Midbrain (tissue), 1 donor: Measurements from ENCODE around the gene CDK5.

Experiments
- DNase-seq: peaks from one replicate; lab custom pipeline; 2025; lab: John Stamatoyannopoulos, UW

Gene CDK5

DNA sequence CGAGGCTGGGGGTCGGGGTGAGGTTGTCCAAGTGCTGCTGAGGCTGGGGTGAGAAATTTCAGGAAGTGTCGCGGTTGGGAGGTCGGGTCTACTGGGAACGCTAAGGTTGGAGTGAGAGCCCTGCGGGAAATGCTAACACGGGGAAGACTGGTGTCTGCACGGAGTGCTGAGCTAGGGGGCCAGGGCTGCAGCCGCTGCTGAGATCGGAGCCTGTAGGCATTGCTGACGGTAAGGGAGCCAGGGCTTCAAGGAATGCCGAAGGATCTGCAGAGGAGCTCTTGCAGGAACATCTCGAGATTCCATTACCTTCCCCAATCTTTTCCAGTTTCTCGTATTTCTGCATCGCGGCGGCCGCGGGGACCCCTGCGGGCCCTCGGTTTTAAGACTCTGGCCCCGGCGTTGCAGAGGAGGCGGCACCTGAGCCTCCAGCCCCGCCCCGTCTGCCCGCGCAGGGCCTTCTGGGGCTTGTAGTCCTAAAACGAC is at the start of gene CDK5:
CDK5 (minus strand) TSS at position 392 of the 483 bp plus-strand sequence; CDS start at position 343, 49 bp downstream.
- DNase-seq, result no peak

DNA sequence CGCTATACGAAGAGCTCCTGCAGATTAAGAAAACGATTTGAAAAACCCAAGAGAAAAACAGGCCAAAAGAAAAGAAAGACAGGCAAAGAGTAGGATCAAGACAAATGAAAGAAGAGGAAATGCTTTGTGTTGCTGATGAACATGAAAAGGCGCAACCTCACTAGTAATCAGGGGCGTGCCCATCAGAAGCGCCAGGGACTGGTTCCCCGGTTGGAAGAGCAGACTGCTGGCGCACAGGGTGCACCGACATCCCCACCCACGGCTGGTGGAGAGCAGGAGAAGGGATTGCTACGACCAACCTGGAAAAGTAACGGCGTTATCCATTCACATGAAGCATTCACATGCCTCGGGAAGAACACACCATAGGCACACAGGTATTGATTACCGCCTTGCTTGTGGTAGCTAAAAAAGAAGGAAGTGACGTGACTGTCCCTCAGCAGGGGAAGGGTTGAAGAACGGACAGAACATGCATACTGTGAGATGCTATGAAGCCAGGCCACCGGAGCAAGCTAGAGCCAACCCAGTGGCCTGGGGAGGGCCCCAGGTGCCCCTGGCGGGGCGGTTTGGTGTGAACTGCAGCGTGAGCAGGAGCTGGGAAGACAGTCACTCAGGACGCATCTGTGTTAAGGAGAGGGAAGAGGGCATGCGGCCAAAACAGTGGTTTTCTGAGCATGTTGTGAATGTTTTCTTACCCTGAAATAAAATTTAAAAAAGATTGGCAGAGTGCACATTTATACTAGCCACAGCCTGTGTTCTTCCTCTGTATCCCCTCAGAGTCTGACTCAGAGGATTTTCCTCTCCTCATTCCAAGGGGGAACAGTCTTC is 46.9 kb upstream of the CDK5 start:
- no peak for DNase-seq

DNA sequence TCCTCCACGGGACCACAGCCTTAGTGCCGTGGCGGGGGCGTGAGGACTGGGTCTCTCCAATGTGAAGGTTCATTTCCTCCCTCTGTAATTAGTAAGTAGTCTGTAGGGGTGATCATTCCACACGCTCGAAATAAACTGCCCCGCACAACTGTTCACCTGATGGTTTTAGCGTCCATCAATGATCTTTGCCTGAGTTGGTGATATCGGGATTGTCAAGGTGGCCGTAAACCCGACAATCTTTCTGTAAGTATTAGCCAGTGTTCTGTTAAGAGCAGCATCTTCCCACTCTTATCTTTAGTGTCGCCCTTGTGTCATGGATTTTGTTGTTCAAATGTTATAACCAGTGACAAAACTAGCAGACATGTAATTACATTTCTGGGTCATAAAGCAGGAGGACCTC is 46.3 kb upstream of the CDK5 start:
- DNase-seq, result no peak

DNA sequence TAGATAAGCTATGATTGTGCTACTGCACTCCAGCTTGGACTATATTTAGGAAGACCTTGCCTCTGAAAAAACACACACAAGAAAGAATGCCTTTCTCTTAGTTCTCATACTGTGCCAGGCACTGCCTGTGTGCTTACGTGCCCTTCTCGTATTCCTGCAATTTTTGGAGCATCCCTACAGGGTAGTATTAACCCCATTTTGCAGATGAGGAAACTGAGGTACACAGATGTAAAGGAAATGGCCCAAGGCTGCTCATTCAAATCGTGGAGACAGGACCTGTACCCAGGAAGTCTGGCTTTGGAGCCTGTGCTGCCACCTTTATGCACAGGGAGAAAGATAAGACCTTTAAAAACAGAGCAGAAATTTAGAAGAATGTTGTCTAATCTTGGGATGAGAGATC is 45.3 kb upstream of the CDK5 start:
- DNase-seq, result no peak

DNA sequence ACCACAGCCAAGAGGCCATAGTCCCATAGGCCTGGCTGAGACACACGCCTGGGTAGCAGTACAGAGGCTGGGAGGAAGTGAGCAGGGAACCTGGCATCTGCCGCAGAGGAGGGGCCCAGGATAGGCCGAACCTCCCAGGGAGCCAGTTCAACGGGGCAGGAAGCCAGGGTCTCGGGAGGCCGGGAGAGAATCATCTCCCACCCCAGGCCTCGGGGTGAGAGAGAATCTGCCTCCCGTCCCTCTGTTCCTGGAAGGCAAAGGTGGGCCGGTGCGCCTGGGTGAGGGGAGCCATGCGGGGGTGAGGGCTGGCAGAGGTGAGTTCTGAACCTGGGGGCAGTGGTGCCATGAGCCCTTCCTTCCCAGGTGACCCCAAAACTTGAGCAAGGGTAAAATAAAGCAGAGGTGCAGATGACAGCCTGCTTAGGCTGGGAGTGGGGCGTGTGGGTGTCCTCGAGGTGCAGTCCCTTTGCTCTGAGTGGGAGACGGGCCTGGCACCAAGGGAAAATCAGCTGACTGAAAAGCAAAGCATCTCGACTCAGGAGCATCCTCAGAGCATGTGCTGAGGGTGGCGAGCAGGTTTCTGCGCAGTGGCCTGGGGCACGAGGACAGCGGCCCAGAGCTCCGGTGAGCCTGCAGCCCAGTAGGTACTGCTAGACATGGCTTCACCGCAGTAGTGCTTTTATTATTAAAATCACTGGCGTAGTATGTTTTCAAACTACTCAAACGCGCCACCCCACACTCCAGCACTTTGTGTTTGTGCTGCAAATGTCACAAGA is 44.1 kb upstream of the CDK5 start:
- no peak for DNase-seq

DNA sequence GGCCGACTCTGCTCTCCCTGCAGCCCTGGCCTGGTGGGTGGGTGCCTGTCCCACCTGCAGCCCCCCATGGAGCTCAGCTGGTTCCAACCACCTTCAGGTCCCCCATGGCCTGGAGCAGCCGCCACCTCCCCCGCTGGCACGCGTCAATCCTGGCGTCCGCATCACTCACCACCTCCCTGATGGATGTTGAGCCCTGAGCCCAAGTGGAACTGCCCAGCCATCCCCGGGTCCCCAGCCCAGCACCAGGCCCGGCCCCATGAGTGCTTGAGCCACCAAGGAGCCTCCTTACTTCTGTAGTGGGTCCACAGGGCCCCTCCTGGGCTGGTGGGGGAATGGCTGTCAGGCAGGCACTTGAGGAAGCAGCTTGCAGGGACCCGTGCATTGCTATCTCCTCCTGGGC is 43.2 kb upstream of the CDK5 start:
- DNase-seq, result no peak

DNA sequence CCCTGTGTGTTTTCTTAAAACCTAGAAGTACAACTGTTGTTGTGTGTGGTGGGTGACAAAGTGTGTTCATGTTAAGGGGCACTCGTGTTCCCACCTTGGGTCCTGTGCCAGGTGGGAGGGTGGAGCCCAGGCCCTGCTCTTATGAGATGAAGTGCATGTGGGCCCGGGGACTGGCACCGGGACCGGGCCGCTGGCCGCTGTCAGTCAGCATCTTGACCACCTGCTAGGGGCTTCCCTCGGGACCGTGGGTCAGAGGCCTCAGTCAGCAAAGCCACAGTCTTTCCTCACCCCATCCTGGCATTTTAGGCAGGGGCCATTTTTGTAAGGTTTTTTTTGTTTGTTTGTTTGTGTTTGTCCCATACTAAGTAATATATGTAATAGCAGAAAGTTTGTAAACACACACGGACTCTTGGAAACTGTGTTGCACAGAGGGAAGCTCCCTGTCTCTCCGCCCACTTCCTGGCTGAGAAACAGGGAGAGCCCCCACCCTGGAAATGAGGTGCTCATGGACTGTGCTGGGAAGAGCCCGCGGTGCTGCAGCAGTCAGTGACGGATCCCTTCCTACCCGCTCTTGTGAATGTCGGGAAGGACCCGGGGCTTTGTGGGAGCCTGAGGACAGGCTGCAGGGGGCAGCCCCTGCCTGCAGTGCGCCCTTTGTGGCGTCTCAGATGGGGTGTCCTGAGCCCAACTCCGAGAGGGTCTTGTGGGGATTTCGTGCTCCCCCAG is 42.0 kb upstream of the CDK5 start:
- no peak for DNase-seq

DNA sequence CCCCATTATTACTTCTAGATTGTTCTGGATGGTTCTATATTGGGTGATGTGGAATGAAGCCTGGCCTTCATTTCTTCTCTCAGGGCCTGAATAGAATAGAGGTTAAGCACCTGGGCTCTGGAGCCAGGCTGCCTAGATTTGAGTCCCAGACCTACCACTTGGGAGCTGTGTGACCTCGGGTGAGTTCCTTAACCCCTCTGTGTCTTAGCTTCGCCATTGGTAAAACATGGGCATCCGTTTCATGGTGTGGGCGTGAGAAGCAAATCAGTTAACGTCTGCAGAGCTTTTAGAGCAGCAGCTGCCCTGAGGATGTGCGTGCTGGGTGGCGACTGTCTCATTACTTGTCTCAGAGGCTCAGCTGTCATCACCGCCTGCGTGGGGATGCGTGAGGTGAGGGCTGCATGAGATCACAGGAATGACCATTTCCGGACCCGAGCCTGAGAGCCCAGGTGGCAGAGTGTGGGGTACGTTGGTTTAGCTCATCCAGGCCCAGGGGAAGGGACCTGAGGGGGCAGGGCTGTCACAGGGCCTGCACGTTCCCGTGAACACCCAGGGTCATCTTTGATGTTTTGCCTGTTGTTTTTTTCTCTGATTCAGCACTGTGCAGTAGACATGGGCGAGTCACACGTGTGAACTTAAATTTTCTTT is 38.3 kb upstream of the CDK5 start:
- DNase-seq, result no peak

DNA sequence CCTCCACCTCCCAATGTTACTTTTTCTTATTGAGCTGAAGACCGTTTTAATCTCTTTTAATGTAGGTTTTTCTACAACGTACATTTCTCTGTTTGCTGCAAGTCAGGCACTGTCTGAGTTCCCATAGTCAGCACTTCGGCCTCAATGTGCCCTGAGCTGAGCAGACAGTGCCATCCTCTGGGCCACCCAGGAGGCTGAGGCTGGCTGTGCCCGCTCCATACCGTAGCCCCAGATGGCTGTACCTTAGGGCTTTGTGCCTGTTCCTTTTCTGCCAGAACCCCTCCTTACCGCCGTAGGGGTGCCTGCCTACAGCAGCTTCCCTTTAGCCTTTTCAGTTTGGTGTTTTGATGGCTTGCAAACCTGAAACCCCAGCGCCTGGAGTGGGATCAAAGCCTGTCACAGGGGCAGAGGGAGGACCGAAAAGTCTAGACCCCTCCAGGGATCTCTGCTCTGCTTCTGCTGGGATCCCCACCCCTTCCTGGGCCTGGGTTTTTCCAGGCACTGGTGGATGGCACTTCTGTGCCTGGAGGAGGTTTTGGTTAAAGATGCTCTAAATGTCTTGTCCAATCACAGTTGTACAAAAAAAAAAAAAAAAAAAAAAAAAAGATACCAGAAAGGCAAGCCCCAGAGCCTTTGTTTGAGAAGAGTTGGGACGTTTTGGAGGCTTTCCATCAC is 37.6 kb upstream of the CDK5 start:
- DNase-seq, result no peak

DNA sequence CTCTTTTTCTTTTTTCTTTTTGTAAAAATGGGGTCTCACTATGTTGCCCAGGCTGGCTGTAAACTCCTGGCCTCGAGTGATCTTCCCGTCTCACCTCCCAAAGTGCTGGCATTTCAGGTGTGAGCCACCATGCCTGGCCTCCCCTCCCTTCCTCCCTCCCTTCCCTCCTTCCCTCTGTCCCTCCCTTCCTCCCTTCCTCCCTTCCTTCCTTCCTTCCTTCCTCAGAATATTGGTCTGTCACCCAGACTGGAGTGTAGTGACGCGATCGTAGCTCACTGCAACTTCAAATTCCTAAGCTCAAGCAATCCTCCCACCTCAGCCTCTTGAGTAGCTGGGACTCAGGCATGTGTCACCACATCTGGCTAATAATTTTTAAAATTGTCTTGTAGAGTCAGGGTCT is 37.0 kb upstream of the CDK5 start:
- DNase-seq, result no peak

DNA sequence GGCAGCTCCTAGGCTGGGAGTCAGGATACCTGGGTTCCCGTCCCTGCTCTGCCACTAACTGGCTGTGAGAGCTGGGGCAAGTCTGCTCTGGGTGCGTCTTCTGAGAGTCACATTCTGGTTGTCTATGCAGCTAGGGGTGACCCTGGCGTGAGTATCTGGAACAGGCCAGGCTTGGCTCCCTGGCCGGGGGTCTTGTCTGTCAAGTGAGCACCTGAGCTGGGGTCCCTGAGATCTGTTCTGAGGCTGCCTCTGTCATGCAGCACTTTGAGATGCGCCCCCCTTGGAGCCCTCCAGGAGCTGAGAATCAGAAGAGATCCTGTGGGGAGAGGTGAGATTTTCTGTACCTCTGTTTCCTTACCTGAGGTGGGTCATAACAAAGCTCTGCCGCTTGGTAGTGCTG is 36.1 kb upstream of the CDK5 start:
- no peak for DNase-seq

DNA sequence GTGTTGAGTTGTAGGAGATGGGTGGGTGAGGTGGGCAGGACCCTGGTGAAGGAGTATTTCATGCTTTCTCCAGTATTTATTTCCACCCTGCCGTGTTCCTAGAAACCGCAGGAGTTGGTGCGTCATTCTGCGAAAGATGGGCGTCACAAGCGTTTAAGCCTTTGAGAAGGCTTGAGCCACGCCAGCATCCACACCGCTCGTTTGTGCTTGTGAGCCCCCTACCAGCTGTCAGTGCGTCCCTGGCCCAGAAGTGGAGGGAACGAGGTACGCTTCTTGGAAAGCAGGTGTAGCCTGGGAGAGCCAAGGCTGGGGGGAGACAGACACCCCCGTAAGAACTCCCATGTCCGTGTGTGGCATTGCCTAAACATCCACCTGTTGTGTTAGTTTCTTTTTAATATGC is 34.3 kb upstream of the CDK5 start:
- DNase-seq, result no peak

DNA sequence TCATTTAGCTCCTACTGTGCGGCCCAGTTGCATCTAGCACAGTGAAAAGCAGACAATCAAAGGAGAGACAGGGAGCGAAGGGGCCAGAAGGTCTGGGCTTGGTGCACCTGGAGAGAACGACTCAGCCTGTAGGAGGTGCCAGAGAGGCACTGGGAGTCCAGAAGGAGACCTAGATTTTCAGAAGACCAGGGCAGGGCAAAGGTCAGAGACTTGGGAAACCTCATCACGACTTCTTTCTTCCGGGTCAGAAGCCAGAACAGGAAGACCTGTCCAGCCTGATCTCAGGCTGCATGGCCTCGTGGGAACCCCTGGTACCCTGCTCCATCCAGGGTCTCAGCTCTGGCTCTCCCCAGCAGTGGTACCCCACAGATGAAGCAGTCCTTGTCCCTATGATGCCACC is 33.7 kb upstream of the CDK5 start:
- DNase-seq, result no peak

DNA sequence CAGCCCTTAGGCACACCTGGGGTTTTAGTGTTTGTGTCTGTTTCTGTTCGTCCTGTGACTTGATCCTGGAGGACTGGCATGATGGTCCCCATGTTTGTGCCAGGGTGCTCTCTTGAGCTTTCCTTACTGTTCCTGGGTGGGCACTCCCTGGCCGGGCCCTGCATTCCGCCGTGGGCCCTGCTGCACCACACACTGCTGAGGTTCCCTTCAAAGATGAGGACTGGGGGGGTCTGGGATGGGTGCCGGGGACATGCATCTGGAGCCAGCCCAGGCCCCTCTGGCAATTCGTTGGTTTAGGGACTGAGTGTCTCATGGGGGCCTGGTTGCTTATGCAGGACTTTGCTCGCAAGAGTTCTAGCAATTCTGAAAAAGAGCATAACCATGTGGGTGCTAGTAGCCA is 33.3 kb upstream of the CDK5 start:
- DNase-seq, result no peak

DNA sequence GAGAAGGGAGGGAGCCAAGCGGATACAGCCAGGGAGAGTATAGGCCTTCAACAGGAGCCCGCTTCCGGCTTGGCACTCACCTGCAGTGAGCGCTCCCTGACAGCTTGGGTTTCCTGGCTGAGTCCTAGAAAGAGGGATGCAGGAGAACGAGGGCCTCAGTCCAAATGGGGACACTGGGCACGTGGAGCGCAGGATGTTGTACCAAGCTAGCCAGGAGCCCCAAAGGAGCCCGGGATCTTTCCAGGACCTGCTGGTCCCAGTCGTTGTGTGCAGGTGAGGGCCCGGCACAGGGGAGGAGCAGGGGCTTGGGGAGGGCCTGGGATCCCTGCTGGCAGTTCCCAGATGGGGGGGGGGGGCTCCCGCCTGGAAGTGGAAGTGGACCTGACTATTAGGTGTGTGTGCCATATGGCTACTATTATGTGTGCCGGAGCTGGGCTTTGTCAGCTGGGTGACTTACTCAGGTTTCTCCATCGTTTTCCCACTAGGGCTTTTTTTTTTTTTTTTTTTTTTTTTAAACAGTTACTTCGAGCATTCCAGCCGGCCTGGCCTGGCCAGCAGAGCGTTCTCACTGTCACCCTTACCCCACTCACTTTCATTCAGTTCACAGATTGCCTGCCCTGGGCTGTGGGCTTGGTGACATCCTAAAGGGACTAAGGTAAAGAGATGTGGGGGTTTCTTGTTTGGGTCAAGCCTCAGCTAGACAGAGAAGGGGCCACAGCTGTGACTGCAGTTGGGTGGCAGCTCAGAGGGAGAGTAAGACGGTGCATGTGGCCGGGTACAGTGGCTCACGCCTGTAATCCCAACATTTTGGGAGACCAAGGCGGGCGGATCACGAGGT is 32.4 kb upstream of the CDK5 start:
- no peak for DNase-seq

DNA sequence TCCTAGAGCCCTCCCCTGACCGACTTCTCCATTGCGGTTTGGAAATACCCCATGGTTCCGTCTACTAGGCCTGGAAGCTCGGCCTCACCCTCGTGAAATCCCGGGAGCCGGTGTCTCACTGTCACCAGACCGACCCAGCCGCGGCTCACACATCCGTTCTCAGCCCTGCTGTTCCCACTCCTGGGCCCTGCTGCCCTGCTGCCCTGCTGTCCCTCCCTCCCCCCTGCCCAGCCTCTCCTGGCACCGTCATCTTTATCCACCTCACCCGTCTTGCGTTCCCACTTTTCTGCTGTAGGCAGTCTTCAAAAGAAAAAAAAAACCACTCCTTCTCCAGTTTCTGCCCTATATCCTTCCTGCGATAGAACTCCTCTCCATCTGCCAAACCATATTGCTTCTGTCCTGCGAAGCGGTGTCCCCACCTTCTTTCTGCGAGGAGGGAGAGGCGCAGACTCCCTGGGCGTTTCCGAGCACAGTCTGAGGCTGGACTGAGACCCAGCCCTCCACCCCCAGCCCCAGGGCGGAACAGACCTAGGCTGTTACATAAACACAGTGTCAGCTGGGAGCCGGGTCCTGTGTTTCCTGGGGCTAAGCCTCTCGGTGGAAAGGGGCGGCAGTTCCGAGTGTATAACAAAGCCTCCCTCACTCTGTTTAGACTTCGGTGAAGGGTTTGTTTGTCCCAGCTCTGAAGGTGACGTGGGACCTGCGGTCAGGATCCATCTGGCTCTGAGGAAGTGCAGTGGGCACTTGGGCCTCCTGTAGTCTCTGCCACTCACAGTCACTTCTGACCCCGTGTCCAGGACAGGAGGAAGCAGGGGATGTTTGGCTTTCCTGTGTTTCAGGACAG is 31.4 kb upstream of the CDK5 start:
- peak; percentile 13 for DNase-seq

DNA sequence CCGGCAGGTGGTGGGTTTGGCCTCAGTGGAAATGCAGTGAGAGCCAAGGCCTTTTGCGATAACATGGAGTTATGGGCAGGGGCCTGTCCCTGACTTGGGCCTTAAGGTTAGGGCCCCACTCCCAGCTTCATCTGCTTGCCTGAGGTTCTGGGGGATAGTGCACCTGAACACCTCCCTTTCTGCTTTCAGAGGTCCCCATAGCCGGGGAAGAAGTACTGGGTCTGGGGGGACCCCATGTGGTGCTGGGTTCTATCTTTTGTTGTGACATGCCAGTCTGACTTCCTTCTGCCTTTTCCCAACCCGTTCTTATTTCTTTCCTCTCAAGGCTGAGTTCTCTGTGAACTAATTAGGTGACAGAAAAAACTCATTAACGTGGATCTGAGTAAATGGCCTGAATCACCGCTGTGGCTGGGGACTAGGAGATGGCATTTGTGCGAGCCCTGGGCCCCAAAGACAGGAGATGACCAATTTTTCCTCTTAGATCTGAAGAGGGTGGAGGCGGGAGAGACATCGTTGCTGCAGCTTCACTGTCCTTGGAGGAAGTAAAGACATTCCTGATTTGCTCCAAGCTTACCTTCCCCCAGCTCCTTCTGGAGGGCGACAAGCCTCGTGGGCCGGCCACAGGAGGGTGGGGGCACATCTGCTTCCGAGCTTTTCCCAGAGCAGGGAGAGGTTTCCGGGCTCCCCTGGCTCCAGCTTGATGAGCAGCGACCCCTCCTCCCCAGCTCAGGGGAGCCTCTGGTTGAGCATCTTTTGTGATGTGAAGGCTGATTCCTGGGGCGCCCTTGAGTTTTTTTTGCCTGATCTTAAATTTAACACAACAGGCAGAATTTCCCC is 30.5 kb upstream of the CDK5 start:
- DNase-seq, result no peak

DNA sequence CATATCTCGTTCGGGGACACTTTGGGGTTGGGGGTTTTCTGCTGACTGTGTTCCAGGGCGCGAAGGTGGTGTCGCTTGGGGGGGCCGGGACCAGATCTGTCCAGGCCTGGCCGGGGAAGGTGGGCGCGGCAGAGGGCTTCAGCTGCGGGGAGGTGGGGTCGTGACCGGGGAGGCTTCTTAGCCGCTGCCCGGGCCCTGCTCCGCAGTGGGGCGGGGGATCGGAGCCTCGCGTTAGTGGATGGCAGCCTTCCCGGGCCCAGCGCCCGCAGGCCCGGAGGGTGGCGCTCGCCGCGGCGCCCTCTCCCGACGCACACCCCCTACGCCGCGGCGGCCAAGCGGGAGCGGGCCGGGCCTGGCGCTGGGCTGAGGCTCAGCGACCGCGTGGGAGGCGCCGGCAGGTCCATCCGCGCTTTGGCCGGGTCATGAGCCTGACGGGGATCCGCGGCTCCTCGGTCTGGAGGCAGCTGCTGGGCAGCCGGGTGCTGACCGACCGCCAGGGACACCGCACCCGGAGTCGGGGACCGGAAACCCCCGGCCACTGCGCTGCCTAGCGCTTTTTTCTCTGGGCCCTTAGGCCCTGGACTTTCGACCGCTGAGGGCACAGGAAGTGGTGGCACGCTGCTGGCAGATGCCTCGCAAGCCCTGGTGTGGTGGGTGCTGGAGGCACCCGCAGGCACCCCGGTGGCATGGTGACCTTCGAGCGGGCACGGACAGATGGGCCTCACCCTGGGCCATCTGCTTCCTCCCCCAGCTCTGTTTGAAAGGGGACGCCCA is 29.7 kb upstream of the CDK5 start:
- DNase-seq, result peak; percentile 74
